ENCODE data around the gene DOC2A.

DNA sequence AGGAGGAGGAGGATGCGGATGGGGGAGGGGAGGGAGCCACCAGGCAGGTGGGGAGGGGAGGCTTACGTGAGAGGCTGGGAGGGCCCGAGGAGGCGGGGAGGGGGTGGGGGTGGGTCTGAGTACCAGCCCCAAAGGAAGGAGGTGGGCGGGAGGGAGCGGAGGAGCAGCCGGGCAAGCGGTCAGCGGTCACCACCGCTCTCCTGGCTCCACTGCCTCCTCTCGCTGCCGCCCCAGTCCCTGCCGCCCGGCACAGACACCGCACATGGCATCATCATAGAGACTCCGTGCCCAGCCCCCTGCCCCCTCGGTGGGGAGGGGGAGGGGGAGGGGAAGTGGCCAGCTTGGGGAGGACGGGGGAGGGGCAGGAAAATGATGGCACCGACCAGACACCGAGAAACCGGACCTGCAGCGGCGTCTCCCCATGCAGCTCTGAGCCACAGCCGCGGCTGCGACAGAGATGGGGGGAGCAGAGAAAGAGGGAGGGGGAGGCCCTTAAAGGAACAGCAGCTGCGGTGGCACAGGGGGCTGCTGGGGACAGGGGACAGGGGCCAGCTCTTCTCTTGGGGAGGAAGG, 20.1 kb upstream of the DOC2A start, which contains the start of gene TLCD3B:
- TF ChIP-seq, protein P1, sequence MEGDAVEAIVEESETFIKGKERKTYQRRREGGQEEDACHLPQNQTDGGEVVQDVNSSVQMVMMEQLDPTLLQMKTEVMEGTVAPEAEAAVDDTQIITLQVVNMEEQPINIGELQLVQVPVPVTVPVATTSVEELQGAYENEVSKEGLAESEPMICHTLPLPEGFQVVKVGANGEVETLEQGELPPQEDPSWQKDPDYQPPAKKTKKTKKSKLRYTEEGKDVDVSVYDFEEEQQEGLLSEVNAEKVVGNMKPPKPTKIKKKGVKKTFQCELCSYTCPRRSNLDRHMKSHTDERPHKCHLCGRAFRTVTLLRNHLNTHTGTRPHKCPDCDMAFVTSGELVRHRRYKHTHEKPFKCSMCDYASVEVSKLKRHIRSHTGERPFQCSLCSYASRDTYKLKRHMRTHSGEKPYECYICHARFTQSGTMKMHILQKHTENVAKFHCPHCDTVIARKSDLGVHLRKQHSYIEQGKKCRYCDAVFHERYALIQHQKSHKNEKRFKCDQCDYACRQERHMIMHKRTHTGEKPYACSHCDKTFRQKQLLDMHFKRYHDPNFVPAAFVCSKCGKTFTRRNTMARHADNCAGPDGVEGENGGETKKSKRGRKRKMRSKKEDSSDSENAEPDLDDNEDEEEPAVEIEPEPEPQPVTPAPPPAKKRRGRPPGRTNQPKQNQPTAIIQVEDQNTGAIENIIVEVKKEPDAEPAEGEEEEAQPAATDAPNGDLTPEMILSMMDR (tag by site-specific recombination; IDR thresholded peaks at IDR 0.05), result no peak
- TF ChIP-seq, protein P2, sequence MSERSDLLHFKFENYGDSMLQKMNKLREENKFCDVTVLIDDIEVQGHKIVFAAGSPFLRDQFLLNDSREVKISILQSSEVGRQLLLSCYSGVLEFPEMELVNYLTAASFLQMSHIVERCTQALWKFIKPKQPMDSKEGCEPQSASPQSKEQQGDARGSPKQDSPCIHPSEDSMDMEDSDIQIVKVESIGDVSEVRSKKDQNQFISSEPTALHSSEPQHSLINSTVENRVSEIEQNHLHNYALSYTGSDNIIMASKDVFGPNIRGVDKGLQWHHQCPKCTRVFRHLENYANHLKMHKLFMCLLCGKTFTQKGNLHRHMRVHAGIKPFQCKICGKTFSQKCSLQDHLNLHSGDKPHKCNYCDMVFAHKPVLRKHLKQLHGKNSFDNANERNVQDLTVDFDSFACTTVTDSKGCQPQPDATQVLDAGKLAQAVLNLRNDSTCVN (tag by site-specific recombination; optimal IDR thresholded peaks at IDR 0.05), result no peak
- TF ChIP-seq, protein P3, sequence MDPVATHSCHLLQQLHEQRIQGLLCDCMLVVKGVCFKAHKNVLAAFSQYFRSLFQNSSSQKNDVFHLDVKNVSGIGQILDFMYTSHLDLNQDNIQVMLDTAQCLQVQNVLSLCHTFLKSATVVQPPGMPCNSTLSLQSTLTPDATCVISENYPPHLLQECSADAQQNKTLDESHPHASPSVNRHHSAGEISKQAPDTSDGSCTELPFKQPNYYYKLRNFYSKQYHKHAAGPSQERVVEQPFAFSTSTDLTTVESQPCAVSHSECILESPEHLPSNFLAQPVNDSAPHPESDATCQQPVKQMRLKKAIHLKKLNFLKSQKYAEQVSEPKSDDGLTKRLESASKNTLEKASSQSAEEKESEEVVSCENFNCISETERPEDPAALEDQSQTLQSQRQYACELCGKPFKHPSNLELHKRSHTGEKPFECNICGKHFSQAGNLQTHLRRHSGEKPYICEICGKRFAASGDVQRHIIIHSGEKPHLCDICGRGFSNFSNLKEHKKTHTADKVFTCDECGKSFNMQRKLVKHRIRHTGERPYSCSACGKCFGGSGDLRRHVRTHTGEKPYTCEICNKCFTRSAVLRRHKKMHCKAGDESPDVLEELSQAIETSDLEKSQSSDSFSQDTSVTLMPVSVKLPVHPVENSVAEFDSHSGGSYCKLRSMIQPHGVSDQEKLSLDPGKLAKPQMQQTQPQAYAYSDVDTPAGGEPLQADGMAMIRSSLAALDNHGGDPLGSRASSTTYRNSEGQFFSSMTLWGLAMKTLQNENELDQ (tag by site-specific recombination; IDR thresholded peaks at IDR 0.05; ENCODE audit: low read depth), result no peak
- TF ChIP-seq ZNF777 (tag by site-specific recombination; IDR thresholded peaks at IDR 0.05; ENCODE audit: borderline replicate concordance) (no peak), HOXC10 (CRISPR knock-in tag; IDR thresholded peaks at IDR 0.05) (no peak)
